Ishikawa (cell line): Measurements from ENCODE around the gene ULK4.

ENCODE experiments used
- CEBPB ChIP-seq: IDR thresholded peaks from 2 replicates; pipeline ENCODE4 v1.6.1; 2012
- CREB1 ChIP-seq: IDR thresholded peaks from 2 replicates; pipeline ENCODE4 v1.6.1; 2012; ENCODE audit warnings: low read depth
- EGR1 ChIP-seq: IDR thresholded peaks from 2 replicates; pipeline ENCODE4 v1.6.1; 2012
- EP300 ChIP-seq: IDR thresholded peaks from 2 replicates; pipeline ENCODE4 v1.6.1; 2012; ENCODE audit warnings: borderline replicate concordance
- FOXM1 ChIP-seq: IDR thresholded peaks from 2 replicates; pipeline ENCODE4 v1.6.1; 2012; ENCODE audit warnings: low read depth, borderline replicate concordance
- NFIC ChIP-seq: IDR thresholded peaks from 2 replicates; pipeline ENCODE4 v1.6.1; 2012
- RAD21 ChIP-seq: IDR thresholded peaks from 2 replicates; pipeline ENCODE4 v1.6.1; 2012; ENCODE audit warnings: low read depth
- TAF1 ChIP-seq: IDR thresholded peaks from 2 replicates; pipeline ENCODE4 v1.6.1; 2012; ENCODE audit warnings: low read depth, mild to moderate bottlenecking
- TCF12 ChIP-seq: IDR thresholded peaks from 2 replicates; pipeline ENCODE4 v1.6.1; 2012; ENCODE audit warnings: low read depth
- TEAD4 ChIP-seq: IDR thresholded peaks from 2 replicates; pipeline ENCODE4 v1.6.1; 2012
- USF1 ChIP-seq: IDR thresholded peaks from 2 replicates; pipeline ENCODE4 v1.6.1; 2012
- YY1 ChIP-seq: IDR thresholded peaks from 2 replicates; pipeline ENCODE4 v1.6.1; 2012; ENCODE audit warnings: low read depth
- ZBTB7A ChIP-seq: IDR thresholded peaks from 2 replicates; pipeline ENCODE4 v1.6.1; 2012; ENCODE audit warnings: low read depth
- TF ChIP-seq, protein P1 (sequence below): IDR thresholded peaks from 2 replicates; pipeline ENCODE4 v1.6.1; 2012; ENCODE audit warnings: low read depth, mild to moderate bottlenecking
- TF ChIP-seq, protein P2 (sequence below): IDR thresholded peaks from 2 replicates; pipeline ENCODE4 v1.6.1; 2012

Gene ULK4

DNA sequence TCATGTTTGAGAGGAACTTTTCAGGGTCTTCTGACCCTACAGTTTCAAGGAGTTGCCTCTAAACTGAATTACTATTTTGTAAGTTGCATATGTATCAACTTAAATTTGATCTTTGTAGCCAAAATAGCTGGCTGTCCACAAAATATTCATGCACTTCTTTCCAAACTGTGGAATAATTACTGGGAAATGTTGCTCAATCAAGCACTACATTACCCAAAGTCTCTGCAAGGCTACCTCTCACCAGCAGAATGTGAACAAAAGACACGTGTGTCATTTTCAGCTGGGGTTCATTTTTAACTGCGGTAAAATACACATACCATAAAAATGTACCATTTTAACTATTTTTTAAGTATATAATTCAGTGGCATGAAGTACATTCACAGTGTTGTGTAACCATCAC is 442.2 kb downstream of the ULK4 start:
- TF ChIP-seq TCF12, result no peak
- no peak for TF ChIP-seq CREB1
- no peak for TF ChIP-seq CEBPB
- TF ChIP-seq EP300, result no peak
- no peak for TF ChIP-seq RAD21
- TF ChIP-seq FOXM1, result no peak
- TF ChIP-seq YY1, result no peak
- TF ChIP-seq EGR1, result no peak
- TF ChIP-seq USF1, result no peak
- TF ChIP-seq, protein P1, sequence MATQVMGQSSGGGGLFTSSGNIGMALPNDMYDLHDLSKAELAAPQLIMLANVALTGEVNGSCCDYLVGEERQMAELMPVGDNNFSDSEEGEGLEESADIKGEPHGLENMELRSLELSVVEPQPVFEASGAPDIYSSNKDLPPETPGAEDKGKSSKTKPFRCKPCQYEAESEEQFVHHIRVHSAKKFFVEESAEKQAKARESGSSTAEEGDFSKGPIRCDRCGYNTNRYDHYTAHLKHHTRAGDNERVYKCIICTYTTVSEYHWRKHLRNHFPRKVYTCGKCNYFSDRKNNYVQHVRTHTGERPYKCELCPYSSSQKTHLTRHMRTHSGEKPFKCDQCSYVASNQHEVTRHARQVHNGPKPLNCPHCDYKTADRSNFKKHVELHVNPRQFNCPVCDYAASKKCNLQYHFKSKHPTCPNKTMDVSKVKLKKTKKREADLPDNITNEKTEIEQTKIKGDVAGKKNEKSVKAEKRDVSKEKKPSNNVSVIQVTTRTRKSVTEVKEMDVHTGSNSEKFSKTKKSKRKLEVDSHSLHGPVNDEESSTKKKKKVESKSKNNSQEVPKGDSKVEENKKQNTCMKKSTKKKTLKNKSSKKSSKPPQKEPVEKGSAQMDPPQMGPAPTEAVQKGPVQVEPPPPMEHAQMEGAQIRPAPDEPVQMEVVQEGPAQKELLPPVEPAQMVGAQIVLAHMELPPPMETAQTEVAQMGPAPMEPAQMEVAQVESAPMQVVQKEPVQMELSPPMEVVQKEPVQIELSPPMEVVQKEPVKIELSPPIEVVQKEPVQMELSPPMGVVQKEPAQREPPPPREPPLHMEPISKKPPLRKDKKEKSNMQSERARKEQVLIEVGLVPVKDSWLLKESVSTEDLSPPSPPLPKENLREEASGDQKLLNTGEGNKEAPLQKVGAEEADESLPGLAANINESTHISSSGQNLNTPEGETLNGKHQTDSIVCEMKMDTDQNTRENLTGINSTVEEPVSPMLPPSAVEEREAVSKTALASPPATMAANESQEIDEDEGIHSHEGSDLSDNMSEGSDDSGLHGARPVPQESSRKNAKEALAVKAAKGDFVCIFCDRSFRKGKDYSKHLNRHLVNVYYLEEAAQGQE, result no peak
- no peak for TF ChIP-seq NFIC
- TF ChIP-seq TEAD4, result no peak

- TF ChIP-seq, protein P2, sequence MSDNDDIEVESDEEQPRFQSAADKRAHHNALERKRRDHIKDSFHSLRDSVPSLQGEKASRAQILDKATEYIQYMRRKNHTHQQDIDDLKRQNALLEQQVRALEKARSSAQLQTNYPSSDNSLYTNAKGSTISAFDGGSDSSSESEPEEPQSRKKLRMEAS, result no peak
- TF ChIP-seq TEAD4, result no peak
- TF ChIP-seq TAF1, result no peak
- TF ChIP-seq EP300, result no peak
- no peak for TF ChIP-seq YY1
- TF ChIP-seq, protein P1, result no peak
- no peak for TF ChIP-seq CREB1
- no peak for TF ChIP-seq FOXM1
- no peak for TF ChIP-seq TCF12
- no peak for TF ChIP-seq USF1
- no peak for TF ChIP-seq NFIC
- no peak for TF ChIP-seq CEBPB
- TF ChIP-seq RAD21, result no peak
Measured at GRCh38 chr3:41518626-41519025, 443.3 kb downstream of the ULK4 start.

DNA sequence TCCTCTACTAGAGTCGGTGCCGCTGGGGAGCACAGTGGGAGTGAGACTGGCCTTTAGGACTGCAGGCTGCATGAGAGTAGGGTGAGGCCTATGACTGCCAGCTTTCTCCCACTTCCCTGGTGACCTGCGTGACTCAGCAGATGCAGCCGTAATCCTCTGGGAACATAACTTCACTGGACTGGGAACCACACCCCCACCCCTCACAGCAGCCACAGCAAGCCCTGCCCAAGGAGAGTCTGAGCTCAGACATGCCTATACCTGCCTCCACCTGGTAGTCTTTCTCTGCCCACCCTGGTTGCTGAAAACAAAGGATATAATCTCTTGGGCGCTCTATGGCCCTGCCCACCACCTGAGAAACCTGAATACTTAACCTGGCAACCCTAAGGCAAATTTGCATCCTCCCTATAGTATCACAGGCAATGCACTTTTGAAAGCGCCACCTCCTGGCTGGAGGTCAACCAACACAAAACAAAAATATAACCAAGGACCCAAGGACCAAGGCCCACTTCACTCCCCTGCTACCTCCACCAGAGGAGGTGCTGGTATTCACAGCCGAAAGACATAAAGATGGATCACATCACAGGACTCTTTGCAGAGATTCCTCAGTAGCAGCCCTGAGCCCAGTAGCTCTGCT is 453.7 kb downstream of the ULK4 start:
- TF ChIP-seq USF1 (no peak), EP300 (no peak), NFIC (no peak), TEAD4 (no peak), CEBPB (no peak), ZBTB7A (no peak), TAF1 (no peak), FOXM1 (no peak), RAD21 (no peak), EGR1 (no peak), CREB1 (no peak)
- TF ChIP-seq, protein P2, result no peak

DNA sequence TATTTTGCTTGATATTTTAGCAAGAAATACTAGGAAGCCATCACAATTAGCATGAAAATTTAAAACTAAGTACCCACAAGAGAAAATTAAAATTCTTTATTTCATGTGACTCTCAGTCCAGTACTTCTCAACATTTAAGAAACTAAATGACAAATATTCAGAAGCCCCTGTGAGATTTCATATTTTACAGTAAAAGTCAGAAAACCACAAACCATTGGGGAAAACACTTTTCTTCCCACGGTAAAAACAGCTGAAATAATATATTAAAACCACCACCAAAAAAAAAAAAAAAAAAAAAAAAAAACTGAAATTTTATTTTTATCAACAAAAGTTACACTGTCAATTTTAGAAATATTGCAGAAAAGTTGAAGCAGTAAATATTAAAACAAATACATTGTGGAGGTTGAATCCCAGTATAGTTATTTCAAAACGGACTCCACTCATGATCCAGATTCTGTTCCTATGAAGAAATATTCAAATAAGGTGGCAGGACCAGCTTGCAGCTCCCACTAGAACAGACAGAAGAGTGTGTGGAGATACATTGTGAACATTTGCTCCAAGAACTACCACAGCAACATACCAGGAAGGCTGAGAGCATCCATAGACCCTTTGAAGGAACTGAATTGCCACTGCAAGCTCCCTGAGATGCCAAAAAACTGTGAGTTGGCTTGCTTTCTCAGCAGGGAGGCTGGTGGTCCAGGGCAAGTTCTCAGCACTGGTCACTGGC is 454.4 kb downstream of the ULK4 start:
- no peak for TF ChIP-seq CEBPB

- TF ChIP-seq, protein P2, result no peak
- TF ChIP-seq, protein P1, result no peak
- no peak for TF ChIP-seq TEAD4
- no peak for TF ChIP-seq FOXM1
- TF ChIP-seq CEBPB, result no peak
- TF ChIP-seq TCF12, result no peak
- TF ChIP-seq TAF1, result no peak
- no peak for TF ChIP-seq EP300
- TF ChIP-seq USF1, result no peak
- TF ChIP-seq ZBTB7A, result no peak
- no peak for TF ChIP-seq CREB1
- TF ChIP-seq EGR1, result no peak
- no peak for TF ChIP-seq NFIC
- TF ChIP-seq RAD21, result no peak
- no peak for TF ChIP-seq YY1
Measured at GRCh38 chr3:41503998-41504623, 457.8 kb downstream of the ULK4 start.
